M059J (cell line): ENCODE measurements around the gene ANO2. TPM values are rescaled to one million over a fixed set of nuclear protein-coding genes. Genes with fewer than 3 reads are reported as not detected.

Experiments
- DNase-seq: peaks from one replicate; pipeline ENCODE4 v3.0.0-alpha.2; 2012; ENCODE audit warnings: low read depth
- total RNA-seq: library from RNA; depleted of rRNA; stranded (reverse); fragments of >200 nt; shearing (Covaris generic); gene quantifications from 2 replicates; pipeline ENCODE4 v1.2.3, GENCODE V29; 2014

ANO2 gene
- total RNA-seq, 1 experiment from 2014 or later = 0.86 TPM

DNA sequence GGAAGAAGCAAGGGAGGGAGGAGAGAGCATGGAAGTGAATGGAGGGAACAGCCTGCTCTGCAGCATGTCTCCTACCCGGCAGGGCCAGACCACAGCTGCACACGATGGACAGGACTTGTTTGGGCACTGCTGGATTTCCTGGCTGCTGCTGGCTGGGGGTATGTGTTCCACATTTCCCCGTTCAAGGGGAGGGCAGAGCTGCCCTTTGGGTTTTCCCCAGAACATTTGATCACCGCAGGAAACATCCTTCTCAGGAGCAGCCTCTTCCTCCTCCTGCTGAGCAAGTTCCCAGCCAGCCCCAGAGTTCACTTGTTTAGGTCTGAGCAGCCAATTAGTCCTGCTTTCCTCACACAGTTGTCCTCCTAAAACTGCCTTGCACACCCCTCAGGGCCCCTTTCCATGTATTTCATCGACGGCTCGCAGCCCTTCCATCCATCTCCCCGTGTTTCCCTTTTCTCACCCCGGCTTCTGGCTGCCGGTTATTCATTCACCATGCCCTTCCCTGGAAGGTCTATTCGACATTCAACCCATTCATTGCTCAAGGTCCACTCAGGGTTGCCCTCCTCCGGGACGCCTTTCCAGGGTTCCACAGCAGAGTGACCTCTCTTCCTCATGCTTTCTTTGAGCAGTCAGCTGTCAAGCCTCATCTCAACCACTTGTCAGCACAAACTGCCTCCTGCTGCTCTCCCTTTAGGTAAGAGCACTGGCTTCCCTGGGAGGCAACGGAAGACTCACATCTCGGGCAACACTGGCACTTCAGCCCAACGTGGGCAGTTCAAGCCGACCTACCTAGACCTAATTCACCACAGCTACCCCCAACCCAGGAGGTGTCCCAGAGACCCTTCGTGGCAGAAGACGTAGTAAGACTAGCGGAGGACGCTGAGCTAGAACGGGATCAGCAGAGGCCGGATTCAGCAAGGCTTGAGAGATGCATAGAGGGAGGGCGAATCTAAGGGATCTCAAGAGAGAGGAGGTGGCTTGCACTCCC, 20.1 kb upstream of the ANO2 start:
- no peak for DNase-seq

DNA sequence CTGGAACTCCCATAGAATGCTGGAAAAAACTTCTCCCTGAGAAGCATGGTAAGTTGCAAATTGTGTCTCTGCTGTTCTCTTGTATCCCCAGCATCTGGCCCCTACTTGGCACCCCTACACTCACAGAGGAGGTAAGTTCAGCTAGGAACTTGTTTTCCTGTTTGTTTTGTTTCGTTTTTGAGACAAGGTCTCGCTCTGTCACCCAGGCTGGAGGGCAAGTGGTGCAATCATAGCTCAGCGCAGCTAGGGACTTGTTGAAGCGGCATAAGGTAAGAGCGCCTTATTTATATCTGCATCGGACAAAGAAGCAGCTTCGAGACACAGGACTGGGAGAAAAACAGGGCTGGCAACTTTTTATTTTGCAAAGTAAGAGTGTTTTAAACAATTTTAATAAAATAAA, 18.5 kb upstream of the ANO2 start:
- DNase-seq = no peak

DNA sequence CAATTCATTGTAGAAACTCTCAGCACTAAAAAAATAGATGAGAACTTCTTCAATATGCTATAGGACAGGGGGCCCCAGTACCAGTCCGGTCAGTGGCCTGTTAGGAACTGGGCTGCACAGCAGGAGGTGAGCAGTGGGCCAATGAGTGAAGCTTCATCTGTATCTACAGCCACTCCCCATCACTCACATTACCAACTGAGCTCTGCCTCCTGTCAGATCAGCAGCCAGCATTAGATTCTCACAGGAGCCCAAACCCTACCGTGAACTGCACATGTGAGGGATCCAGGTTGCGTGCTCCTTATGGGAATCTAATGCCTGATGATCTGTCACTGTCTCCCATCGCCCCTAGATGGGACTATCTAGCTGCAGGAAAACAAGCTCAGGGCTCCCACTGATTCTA, 15.7 kb upstream of the ANO2 start:
- no peak for DNase-seq

DNA sequence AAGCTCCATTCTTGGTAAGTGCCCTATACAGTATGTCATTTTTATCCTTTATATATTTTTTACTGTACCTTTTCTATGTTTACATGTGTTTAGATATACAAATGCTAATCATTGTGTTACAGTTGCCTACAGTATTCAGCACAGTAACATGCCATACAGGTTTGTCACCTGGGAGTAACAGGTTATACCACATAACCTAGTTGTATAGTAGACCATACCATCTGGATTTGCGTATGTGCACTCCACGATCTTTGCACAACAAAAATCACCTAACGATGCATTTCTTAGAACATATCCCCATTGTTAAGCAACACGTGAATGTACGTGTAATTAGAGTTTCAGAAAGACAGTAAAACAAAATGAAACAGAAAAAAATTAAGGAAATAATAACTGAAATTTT, 11.9 kb upstream of the ANO2 start:
- no peak for DNase-seq

DNA sequence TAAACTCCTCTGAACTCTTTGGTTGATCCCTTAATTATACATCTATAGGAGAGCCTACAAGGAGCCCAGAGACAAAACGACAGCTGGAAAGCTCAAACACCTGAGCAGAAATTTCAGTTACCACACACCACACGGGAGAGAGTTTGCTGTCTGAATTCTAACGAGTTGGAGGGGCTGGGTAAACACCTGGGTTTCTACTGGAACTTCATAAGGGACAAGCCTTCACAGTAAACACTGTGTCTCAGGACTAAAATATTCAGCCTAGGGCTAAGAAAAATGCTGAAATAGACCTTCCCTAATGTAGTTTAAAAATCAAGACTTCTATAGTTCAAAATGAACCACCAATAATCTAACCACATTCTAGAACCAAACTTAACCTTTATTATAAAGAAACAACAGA, 9.6 kb upstream of the ANO2 start:
- DNase-seq = no peak

DNA sequence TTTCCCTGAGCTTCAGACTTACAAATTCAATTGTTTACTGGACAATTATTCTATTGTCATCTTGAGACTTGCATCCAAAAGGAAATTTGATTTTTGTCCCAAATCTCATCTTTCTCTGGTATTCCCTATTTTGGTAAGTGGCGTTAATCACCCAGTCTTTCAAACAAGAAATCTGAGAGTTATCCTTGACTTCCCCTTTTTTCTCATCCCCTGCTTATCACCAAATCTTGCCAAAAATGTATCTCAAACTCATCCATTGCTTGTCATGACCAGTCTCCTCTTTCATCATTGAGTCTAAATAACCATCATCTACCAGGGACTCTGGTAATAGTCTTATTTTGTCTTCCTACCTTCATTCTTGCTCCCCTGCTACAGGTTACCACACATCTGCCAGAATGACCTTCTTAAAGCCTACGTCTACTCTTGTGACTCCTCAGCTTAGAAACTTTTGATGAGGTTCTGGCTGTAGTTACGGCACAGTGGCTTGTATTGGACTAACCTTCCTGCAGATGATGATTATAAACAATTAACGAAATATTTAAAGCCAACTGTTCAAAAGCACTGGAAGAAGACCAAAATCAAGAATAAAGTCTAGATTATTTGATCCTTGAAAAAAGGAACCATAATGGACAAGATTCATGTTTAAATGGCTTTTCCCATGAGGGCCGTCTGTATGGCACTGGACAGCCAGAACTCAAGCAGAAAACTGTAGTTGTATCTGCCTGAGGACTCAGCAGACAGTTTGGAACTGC, 9.0 kb upstream of the ANO2 start:
- no peak for DNase-seq

DNA sequence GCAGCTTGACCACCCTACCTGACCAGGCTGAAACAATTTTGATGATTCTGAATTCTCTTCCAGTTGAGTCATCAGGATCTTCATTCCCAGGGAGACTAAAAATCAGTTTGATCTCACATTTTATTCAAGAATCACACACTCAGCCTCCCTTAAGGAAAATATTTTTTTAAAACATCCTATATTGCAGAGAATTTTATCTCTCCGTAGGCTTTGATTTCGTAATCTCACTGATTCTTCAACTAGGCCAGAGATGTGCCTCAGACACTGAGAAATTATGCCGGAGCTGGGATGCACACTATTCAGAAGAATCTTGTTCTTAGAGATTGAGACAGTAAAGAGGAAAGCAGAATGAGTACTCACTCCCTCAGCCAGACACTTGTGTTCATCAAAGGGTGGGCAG, 7.0 kb upstream of the ANO2 start:
- no peak for DNase-seq

DNA sequence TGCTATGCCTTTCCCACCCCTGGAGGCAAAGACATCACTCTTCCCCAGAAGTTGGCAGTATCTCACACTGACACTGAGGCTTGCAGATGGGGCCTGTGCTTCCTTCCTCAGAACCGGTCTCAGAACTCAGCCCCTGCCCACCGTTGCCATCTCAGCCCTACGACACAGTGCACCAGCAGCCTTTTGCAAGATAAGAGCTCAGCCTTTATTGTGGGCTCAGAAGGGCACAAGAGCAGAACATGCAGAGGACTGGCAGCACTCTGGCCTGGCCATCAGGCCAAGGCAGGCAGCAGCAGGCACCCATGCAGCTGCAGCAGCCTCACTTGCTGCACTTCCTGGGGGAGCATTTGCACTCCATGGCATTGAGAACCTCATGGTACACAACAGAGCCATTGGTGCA, 3.6 kb upstream of the ANO2 start:
- no peak for DNase-seq

DNA sequence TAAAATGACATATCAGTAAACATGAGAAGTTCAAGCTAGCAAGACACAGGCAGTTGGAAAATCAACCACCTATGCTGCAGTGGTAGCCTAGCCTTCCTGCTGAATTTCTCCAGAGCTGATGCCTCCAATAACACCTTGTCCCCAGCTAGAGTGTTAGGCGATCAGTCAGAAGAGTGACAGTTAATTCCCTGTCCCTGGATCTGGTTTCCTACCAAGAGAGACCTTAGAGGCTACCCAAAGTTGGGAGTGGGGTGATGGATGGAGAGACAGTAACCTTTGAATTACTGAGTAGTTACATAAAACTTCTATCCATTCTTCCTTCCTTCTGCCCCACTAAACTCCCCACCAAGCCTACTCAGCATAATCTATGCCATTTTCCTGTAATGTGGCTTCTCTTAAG, 1.9 kb upstream of the ANO2 start:
- DNase-seq = no peak

DNA sequence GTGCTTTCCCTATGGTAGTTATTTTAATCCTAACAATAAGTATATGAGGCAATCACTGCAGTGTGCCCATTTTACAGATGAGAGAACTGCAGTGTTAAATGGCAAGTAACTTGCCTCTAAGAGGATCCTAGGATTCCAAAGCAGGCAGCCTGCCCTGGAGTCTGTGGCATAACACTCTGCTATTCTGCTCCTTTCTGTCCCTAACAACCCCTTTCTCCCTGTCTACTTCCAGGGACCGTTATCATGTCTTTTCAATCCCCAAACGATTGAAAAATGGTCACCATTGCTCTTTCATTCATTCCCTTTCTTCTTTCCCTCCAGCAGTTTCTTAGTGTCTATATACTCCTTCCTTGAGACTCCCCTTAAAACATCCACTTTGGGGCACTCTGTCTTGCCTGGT, 1.3 kb upstream of the ANO2 start:
- DNase-seq = no peak

DNA sequence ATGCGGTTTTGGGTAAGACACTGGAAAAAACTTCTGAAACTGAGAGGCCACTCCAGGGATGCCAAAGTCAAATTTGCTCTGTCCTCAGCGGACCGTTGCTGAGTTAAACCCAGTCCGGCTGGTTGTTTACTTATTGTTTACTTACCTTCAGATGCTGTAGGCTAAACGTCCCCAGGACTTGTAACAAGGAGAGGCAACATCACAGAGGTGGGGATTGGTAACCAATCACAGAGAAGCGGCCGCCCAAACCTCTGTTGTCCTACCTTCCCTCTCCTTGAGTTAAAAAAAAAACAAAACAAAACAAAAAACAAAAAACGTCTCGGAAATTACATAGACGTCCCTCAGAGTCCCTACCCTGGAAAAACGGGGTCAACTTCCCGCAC, 380 bp downstream of the ANO2 start:
- no peak for DNase-seq

DNA sequence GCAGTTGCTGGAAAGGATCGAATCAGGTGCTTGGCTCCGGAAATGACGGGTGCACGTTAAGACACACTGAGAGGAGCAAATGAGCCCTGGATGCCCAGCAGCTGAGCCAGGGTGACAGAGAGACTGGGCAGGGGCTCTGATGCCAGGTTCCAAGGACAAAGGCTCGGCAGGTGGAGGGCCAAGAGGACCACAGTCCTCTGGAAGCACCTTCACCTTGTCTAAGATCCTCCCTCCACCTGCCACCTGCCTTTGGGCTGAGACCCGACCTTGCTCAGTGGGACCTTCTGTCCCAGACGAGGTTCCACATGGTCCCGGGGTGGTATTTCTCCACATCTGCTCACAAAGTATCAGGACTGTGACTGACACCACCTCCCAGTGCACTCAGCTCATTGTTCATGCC, 1.0 kb downstream of the ANO2 start:
- no peak for DNase-seq

DNA sequence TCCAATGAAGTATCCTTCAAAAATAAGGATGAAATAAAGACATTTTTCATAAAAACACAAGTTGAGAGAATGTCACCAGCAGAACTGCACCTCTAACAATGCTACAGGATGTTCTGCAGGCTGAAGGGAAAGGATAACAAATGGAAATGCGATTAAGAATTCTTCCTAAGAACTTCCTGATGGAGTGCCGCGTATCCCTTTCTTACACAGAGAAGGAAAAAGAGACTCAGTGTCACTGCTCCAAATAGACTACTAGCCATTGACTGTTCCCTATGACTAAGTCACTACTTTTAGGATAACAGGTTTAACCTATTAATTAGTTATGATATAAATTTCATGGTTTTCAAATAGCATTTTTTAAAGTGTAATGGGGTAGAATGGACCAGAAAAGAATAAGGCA, 3.2 kb downstream of the ANO2 start:
- DNase-seq = no peak

DNA sequence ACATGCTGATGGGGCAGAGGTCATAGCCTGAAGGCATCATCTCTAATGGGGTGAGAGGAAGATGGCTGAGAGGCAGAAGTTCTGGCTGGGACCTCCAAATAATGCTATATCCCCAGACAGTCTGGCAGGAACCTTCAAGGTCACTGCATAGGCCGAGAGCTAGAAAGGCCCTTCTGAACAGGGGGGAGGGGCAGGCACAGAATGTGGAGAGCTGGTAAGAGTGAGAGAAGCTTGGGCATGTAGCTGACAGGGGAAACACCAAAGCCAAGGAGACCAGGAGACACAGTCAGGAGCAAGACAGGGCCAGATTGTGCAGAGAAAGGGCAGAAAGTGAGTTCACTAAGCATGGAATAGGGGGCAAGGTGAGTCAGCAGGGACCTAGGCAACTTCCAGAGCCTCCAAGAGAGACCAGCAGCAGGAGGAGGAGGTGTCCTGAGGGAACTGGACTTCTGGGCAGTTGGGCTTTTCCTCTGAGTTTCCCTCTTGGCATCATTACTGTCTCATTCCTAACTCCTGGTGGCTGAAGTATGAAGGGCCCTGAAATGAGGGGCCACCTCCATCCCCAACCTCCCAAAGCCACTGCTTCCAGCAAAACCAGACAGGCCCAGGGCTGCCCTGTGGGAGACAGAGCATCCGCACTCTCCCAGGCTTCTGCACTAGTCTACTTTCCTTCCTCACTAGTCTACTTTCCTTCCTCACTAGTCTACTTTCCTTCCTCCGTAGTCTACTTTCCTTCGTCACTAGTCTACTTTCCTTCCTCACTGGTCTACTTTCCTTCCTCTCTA, 17.1 kb downstream of the ANO2 start:
- no peak for DNase-seq

DNA sequence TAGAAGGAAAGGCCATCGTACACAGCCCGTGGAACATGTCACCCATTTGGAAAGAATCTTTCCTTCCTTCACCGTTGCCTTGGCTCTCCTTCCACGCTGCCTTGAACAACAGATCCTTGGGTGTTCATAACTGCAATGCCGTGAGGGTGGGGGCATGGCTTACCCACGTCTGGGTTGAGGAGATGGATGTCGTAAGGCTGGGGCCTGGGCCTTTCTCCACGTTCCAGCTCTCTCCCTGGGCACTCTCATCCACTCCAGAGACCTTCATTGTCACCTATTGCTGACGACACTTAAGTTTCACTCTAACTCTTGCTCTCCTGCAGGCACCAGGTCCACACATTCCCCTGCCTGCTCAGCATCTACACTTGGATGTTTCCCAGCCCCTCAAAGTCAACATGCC, 19.4 kb downstream of the ANO2 start:
- no peak for DNase-seq

DNA sequence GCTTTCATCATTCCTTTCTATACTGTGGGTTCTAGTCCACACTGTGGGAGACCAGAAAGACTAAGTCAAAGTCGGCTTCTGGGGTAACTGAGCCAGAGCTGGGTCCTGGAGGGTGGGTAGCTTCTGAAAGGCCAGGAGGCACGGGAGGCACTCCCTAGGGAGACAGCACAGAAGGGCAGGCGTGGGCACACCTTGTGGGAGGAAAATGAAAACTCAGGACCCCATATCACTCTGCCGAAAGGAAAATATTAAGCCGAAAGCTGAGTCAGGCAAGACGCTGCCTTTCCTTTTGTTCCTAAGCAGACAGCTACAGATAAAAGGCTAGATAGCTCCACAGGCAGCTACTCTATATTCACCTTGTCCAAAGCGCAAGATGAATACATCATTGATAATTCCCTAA, 20.7 kb downstream of the ANO2 start:
- DNase-seq = no peak

DNA sequence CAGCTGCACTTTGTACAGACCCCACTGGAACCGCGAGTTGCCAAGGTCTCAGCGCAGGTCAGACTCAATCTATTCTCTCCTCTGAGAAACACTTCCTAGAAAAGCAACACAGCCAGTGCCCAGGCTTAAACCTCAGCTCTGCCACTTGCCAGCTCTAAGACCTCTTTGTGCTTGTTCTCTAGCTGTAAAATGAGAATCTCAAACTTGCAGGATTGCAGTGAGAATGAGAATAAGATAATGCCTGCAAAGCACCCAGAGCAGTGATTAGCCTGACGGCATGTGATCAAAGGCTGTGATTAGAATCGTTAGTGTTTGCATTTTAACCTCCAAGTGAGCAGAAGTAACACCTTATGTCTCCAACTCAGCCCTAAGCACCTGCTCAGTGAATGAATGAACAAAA, 21.3 kb downstream of the ANO2 start:
- no peak for DNase-seq

DNA sequence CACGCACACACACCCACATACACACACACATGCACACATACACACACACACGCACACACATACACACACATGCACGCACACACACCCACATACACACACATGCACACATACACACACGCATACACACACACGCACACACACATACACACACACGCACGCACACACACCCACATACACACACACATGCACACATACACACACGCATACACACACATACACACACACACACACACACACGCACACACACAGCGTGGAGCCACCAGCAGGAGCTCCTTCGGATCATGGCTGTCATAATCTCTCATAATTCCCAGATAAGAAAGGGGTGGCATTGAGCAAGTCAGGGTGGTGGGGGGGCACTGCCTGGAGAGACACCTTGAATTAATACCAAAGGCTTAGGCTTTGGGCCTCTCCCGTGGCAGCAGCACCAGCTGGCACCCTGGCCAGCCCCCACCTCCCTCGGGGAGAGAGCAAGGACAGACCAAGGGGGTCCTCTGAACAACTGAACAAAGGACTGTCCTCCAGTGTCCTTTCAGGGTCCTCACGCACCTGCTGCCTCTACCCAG, 21.9 kb downstream of the ANO2 start:
- no peak for DNase-seq

DNA sequence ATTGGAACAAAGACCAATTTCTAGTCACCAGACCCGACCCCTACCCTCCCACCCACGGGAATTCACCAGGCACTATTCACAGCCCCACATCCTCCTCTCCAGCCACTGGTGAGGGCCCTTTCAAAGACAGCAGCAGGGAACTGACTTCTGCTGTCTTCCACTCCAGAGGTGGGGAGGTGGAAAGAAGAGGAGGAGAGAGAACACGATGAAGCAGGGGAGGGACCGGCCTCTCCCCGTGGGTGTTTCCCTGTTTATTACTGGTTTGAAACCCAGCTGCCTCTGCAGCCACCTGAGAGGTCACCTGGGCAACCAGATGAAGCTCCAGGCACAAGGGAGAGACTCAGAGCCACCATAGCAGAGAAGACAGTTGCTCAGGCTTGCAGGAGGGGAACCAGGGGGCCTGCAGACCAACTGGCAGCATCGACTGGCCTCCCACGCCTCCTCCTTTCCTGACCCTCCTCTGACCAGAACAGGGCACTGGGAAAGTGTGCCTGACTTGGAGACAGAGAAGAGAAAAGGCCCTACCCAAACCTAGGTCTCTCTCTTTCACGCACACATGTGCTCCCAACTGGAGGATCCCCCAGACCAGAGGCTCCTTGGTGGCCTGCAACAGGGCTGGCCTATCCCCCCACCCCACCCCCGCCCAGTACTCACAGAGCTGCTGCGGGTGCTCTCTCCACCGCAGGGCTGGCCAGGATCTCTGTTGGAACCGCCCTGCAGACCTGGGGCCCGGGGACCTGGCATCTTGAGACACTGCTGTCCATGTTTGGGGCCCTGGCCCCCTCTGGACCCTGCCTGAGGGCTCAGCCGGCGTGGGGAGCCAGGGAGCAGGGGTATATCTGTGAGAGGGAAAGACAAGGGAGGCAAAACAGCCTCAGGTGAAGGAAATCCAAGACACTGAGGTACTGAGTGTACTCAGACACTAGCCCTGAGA, 22.8 kb downstream of the ANO2 start:
- no peak for DNase-seq

DNA sequence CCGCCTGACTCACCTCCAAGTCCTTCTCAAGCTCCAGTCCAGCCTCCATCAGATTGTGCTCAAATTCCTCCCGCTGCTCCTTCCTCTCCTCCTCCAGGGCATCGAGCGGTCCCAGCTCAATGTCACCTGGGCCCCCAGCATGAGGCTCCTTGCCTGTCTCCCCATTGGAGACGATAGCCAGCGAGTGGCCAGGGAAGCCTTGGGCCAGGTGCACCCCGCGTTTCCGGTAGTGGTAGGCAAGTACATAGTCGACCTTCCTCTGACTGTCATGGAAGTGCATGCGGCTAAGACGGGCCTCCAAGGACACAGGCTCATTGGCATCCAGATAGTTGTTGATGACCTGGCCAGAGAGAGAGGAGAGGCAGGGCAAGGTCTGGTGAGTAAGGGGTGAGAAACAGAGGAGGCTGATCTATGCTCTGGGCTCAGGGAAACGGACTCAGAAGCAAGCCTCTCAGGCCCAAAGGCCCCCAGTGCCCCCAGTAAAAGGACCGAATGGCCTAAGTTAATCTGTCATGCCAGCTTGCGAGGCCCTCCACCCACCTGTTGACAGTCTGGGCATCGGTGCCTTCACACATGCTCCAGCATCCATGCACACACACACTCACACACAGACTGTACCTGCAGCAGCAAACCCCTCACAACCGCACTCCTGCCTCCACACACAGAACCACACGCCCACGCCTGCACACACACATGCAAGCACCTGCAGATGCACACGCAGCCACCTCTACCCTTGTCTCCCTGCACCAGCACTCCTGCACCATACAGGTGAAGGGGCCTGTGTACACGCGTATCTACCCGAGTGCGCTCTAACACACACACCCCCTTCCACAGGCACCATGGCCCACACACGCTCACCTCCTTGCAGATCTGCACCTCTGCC, 23.8 kb downstream of the ANO2 start:
- DNase-seq = no peak
